ENCODE measurements around the gene GPSM3.
"Not testable (repeated sequence)": the region's sequence is repeated elsewhere in the genome, so short reads cannot be mapped to it uniquely, and the experiment has no call there.

GPSM3 gene

DNA sequence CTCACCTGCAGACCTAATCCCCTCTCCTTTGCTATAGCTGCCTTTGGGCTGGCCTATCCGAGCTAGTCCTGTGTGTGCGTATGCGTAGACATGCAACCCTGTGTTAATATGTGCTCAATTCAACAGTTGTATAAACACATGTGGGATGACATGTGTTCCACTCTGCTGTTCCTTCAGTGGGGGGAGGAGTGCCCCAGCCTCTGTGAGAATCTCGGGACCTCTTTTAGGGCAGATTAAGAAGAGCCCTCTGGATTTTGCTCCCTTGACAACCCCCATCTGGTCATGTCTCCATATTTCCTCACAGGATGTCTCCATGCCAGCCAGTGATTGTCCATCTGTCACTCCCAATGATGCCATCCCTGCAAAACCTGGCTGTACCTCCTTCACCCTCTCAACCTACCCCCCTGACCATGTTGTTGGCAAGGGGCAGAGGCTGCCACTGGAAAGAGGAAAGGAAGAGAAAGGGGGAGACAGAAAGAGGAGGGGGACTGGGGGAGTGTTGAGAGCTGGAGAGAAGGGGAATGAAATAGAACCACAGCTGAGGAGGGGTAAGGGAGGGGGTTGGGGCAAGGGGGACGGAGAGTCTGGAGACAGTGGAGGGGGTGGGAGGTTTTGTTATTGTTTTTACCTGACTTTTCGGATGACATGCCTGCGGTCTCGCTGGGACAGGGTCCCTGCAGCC is 41.1 kb downstream of the GPSM3 start:
- Histone ChIP-seq H3K9me3 (replicated peaks; ENCODE audit: low read length) (no peaks in the 10 kb centered on the region), H3K27me3 (ENCODE audit: control insufficient read depth, insufficient read depth, low read length) (peaks cover 29% of the 10 kb centered on the region), H3K9ac (ENCODE audit: low read depth, low read length) (no peak overlapping the region), H3K4me3 (ENCODE audit: low read length) (no peak overlapping the region), H3K4me1 (ENCODE audit: control insufficient read depth, insufficient read depth, low read length) (peaks cover 28% of the 10 kb centered on the region), H3K36me3 (ENCODE audit: insufficient read depth, low read length) (peaks cover 3% of the 10 kb centered on the region), H3K4me2 (ENCODE audit: low read length) (no peak overlapping the region)

DNA sequence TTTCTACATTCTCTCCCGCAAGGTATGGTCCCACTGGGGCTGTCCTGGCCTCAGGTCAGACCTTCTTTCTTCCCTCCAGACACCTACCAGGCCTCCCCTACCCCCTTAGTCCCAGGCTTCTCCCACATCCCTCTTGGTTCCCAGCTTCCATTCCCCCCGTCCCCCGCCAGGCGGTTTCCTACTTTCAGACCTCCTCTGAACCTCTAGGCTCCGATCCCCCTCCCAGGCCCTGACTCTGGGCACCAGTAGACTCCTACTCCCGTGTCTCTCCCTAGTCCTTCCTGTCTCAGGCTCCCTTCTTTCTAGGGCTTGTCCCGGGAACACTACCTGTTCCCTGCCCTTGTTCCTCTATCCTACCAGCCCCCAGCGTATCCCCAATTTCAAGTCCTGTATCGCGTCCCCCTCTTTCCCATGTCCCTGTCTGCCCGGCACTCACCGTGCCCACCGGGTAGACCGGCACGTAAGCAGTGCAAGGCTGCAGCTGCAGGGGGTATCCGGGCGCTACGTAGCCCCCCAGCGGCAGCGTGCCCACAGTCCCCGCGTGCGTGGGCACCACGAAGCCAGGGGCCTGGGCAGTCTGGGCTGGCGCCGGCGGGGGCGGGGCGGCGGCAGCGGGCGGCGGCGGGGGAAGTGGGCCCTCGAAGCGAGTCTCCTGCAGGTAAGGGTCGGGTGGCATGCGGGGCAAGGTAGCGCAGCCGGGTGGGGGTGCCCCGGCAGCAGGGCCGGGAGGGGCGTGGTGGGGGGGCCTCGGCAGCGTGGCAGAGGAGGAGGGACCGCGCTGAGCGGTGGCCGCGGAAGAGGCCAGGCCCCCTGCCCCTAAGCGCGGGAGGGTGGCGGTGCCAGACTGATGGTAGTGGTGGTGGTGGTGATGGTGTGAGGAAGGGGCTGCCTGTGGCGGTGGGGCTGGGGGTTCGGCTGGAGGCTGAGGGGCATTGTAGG is 42.2 kb downstream of the GPSM3 start:
- Histone ChIP-seq H3K4me2 (ENCODE audit: low read length) (no peak overlapping the region), H3K4me1 (ENCODE audit: control insufficient read depth, insufficient read depth, low read length) (peaks cover 25% of the 10 kb centered on the region), H3K27me3 (ENCODE audit: control insufficient read depth, insufficient read depth, low read length) (peaks cover 35% of the 10 kb centered on the region), H3K36me3 (ENCODE audit: insufficient read depth, low read length) (no peaks in the 10 kb centered on the region), H3K9me3 (replicated peaks; ENCODE audit: low read length) (no peaks in the 10 kb centered on the region), H3K9ac (ENCODE audit: low read depth, low read length) (no peak overlapping the region), H3K4me3 (ENCODE audit: low read length) (no peak overlapping the region)

DNA sequence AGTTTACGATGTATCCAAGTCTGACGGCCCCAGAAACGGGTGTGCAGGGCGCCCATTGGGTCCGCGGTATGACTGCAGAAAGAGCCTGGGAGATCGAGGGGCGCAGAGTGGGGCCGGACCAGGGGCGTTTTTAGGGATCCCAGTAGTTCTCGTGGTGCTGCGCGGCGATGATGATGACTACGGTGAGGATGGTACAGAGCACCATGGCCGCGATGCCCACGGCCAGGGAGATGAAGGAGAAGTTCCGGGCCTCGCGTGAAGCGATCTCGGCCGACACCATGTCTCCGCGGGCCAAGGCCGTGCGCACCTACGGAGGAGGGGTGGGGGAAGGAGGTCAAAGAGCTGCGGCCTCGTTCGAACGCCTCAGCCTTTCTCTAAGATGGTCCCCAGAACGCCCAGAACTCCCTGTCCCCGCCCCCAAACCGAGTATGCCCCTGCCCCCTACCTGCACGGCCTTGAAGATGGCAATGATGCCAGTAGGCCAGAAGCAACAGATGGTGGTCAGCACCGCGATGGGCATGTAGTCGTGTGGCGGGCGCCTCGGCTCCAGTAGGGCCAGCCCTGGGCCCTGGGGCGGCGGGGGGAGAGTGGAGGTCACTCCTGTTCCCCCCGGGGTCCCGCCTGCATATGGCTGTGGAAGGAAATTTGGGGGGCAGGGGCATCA is 43.2 kb downstream of the GPSM3 start:
- peaks cover 19% of the 10 kb centered on the region for H3K4me1 ChIP-seq (ENCODE audit: control insufficient read depth, insufficient read depth, low read length)
- no peaks in the 10 kb centered on the region for H3K9me3 ChIP-seq (replicated peaks; ENCODE audit: low read length)
- no peaks in the 10 kb centered on the region for H3K36me3 ChIP-seq (ENCODE audit: insufficient read depth, low read length)
- peaks cover 40% of the 10 kb centered on the region for H3K27me3 ChIP-seq (ENCODE audit: control insufficient read depth, insufficient read depth, low read length)
- no peak overlapping the region for H3K4me3 ChIP-seq (ENCODE audit: low read length)
- no peak overlapping the region for H3K4me2 ChIP-seq (ENCODE audit: low read length)
- no peak overlapping the region for H3K9ac ChIP-seq (ENCODE audit: low read depth, low read length)

DNA sequence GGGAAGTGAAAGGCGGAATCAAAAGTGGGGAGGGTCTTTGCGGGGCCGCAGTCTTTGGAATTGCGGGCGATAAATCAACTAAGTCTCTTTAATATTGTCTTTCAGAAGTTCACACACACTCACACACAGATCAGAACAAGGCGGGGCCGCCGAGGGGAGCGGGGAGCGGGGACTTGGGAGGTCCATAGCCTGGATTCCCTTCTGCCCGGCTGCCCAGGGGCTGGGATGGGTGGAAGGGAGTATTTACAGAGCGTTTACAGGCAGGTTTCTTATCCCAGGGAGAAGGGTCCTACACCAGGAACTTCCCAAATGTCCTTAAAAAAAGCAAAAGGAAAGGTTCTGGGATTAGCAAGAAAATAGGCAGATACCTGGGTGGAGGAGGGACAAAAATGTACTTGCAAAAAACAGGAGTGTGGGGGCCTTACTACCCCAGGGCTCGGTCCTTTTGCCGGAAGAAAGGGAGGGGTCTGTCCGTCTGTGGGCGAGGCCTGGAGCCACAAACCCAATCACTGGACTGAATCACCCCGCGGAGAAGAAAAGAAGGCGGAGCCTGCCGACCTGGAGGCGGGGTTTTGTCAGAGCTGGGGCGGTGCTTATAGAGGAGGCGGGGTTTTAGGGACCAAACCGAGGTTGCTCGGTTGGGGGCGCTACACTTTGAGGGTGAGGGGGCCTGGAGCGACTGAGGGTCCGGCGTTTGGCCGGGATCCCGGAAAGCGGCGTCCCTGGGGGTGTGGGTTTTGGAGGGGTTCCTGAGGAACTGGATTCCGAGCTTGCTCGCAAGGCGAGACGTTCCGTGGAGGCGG is 44.0 kb downstream of the GPSM3 start:
- Histone ChIP-seq H3K4me3 (ENCODE audit: low read length) (no peak overlapping the region), H3K4me1 (ENCODE audit: control insufficient read depth, insufficient read depth, low read length) (peaks cover 16% of the 10 kb centered on the region)

DNA sequence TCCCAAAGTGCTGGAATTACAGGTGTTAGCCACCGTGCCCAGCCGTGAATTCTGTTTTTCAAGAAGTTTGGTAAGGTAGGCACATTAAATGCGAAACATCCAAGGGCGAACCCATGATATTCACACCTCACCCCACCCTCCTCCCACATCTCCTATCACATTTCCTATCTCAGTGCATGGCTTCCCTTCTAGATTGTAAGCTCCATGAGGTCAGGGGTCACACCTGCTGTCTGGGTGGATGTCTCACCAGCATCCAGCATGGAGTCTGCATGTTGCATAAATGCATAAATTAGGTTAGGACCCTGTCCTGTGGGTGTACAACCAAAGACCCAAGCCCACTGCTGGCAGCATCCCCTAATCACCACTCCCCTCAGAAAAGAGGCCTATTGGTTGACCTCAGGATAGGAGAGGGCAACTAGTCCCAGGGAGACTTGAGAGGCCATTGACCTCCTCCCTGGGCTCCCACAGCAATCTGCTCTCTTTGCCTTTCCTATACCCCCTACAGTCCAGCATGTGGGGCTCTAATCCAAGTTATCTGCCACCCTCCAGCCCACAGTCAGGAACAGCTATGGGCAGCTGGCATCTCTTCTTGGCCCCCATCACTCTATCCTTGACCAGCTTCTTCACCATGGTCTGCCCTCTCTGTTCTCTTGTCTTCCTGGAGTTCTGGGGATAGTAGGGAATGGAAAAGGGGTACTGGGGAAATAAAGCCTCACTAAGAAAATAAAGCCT is 44.9 kb downstream of the GPSM3 start:
- Histone ChIP-seq H3K36me3 (ENCODE audit: insufficient read depth, low read length) (no peaks in the 10 kb centered on the region), H3K4me3 (ENCODE audit: low read length) (no peak overlapping the region), H3K9ac (ENCODE audit: low read depth, low read length) (no peak overlapping the region), H3K4me1 (ENCODE audit: control insufficient read depth, insufficient read depth, low read length) (peaks cover 6% of the 10 kb centered on the region), H3K9me3 (replicated peaks; ENCODE audit: low read length) (no peaks in the 10 kb centered on the region), H3K27me3 (ENCODE audit: control insufficient read depth, insufficient read depth, low read length) (peaks cover 40% of the 10 kb centered on the region), H3K4me2 (ENCODE audit: low read length) (no peak overlapping the region)

More for the DNA sequence above, 44.0 kb downstream of the GPSM3 start:
- Histone ChIP-seq H3K9ac (ENCODE audit: low read depth, low read length) (no peak overlapping the region), H3K27me3 (ENCODE audit: control insufficient read depth, insufficient read depth, low read length) (peaks cover 40% of the 10 kb centered on the region), H3K9me3 (replicated peaks; ENCODE audit: low read length) (no peaks in the 10 kb centered on the region), H3K4me2 (ENCODE audit: low read length) (no peak overlapping the region), H3K36me3 (ENCODE audit: insufficient read depth, low read length) (no peaks in the 10 kb centered on the region)

DNA sequence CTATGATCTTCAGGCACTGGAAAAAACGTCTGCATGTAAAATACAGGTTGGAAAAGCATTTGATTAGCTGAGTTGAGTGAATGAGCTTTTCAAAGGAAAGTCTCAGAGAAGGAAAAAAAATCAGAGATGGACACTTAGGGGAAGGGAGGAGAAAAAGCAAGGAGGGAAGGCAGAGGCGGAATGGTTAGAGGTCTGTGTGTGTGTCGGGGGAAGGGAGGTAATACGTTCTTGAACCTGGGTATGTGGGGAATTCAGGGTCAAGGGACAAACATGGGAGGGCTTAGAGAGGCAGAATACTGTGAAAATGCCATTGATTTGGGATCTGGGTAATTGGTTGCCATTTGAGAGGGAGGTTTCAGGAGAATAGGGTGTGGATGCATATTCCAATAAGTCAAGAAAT is 45.8 kb downstream of the GPSM3 start:
- Histone ChIP-seq H3K36me3 (ENCODE audit: insufficient read depth, low read length) (no peaks in the 10 kb centered on the region), H3K4me3 (ENCODE audit: low read length) (no peak overlapping the region), H3K9ac (ENCODE audit: low read depth, low read length) (no peak overlapping the region), H3K4me1 (ENCODE audit: control insufficient read depth, insufficient read depth, low read length) (no peaks in the 10 kb centered on the region), H3K9me3 (replicated peaks; ENCODE audit: low read length) (no peaks in the 10 kb centered on the region), H3K27me3 (ENCODE audit: control insufficient read depth, insufficient read depth, low read length) (peaks cover 47% of the 10 kb centered on the region), H3K4me2 (ENCODE audit: low read length) (no peak overlapping the region)

DNA sequence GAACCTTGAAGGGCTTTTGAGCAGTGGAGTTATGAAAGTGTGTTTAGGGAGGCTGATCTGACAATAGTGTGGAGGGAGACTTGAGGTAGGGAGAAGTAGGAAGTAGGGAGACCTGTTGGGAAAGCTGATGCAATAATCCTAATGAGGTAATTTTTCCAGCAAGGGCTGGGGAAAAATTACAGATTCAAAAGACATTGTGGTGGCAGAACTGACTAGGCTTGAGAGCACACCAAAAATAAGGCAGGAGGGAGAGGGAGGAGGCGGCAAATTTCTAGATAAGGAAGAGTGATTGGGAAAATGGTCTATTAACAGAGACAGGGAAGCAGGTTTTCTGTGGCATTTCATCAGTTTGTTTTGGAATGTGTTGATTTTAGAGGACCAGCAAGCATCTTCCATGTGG is 46.2 kb downstream of the GPSM3 start:
- Histone ChIP-seq H3K4me1 (ENCODE audit: control insufficient read depth, insufficient read depth, low read length) (no peaks in the 10 kb centered on the region), H3K4me3 (ENCODE audit: low read length) (no peak overlapping the region), H3K36me3 (ENCODE audit: insufficient read depth, low read length) (no peaks in the 10 kb centered on the region), H3K9ac (ENCODE audit: low read depth, low read length) (no peak overlapping the region), H3K27me3 (ENCODE audit: control insufficient read depth, insufficient read depth, low read length) (peaks cover 50% of the 10 kb centered on the region), H3K4me2 (ENCODE audit: low read length) (no peak overlapping the region), H3K9me3 (replicated peaks; ENCODE audit: low read length) (no peaks in the 10 kb centered on the region)

DNA sequence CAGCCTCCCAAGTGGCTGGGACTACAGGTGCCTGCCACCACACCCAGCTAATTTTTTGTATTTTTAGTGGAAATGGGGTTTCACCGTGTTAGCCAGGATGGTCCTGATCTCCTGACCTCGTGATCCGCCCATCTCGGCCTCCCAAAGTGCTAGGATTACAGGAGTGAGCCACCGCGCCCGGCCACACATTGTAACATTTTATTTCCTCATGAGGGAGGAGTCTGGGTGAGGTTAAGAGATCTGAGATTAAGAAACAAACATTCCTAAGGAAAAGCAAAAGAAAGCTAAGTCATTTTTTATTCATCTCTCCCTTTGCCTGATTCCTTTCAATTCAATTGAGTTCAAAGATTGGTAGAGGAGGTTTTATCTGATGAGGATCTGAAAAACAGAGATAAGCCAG is 48.2 kb downstream of the GPSM3 start:
- not testable (repeated sequence) for H3K4me1 ChIP-seq (ENCODE audit: control insufficient read depth, insufficient read depth, low read length); H3K9me3 ChIP-seq (replicated peaks; ENCODE audit: low read length); H3K9ac ChIP-seq (ENCODE audit: low read depth, low read length); H3K4me2 ChIP-seq (ENCODE audit: low read length); H3K4me3 ChIP-seq (ENCODE audit: low read length); H3K36me3 ChIP-seq (ENCODE audit: insufficient read depth, low read length)
- peaks cover 45% of the 10 kb centered on the region for H3K27me3 ChIP-seq (ENCODE audit: control insufficient read depth, insufficient read depth, low read length)

All from skeletal muscle satellite cell (primary cell).